Measurements from ENCODE around the gene INSC.

DNA sequence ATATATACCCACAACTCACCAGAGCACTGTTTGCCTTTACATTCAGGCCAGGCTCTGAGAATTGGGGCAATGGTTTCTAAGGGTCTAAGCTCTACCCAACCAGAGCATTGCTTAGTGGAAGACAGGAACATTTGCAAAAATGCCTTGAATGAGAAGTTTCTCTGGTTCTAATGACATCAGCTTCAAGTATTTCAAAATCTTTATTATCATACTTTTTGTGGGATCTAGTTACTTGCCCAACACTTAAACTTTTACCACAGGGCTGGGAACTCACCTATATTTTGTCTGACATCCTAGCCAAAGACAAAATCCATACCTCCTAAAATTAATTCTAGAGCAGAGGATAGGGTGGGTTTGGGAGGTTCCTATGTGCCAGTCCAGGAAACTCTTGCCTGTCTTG, 51.5 kb downstream of the INSC start:
- TF ChIP-seq, protein P1, sequence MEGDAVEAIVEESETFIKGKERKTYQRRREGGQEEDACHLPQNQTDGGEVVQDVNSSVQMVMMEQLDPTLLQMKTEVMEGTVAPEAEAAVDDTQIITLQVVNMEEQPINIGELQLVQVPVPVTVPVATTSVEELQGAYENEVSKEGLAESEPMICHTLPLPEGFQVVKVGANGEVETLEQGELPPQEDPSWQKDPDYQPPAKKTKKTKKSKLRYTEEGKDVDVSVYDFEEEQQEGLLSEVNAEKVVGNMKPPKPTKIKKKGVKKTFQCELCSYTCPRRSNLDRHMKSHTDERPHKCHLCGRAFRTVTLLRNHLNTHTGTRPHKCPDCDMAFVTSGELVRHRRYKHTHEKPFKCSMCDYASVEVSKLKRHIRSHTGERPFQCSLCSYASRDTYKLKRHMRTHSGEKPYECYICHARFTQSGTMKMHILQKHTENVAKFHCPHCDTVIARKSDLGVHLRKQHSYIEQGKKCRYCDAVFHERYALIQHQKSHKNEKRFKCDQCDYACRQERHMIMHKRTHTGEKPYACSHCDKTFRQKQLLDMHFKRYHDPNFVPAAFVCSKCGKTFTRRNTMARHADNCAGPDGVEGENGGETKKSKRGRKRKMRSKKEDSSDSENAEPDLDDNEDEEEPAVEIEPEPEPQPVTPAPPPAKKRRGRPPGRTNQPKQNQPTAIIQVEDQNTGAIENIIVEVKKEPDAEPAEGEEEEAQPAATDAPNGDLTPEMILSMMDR (IDR thresholded peaks at IDR 0.05): no peak
- TF ChIP-seq POLR2A (IDR thresholded peaks at IDR 0.05): no peak
